Prostate gland (tissue), 2 donors: Measurements from ENCODE around the gene SOX12. TPM values are rescaled to one million over a fixed set of nuclear protein-coding genes. Genes with fewer than 3 reads are reported as not detected.
"Not testable (repeated sequence)": the region's sequence is repeated elsewhere in the genome, so short reads cannot be mapped to it uniquely, and the experiment has no call there.

ENCODE experiments used
- DNase-seq: peaks from one replicate; pipeline ENCODE4 v3.0.0-alpha.2; 2019; ENCODE audit warnings: low spot score
- H3K27ac ChIP-seq, 2 donors: fragments of 200-600 bp; sonication (generic); 2 replicates each; pipeline ENCODE4 v1.5.1; 2017 to 2019
- H3K27me3 ChIP-seq: fragments of 200-600 bp; sonication (generic); replicated peaks from 2 replicates; pipeline ENCODE4 v1.5.1; 2019; ENCODE audit not compliant: insufficient read depth
- H3K36me3 ChIP-seq, 2 donors: fragments of 200-600 bp; sonication (generic); 1 replicate in 1 of 2; 2 replicates in 1 of 2; pipeline versions ENCODE4 v1.5.1 to v1.8.1; 2017 to 2019
- H3K4me1 ChIP-seq: fragments of 200-600 bp; sonication (generic); replicated peaks from 2 replicates; pipeline ENCODE4 v1.5.1; 2019
- H3K4me3 ChIP-seq, 2 donors: fragments of 200-600 bp; sonication (generic); 2 replicates each; pipeline ENCODE4 v1.5.1; 2017 to 2019
- H3K9me3 ChIP-seq: fragments of 200-600 bp; sonication (generic); 2 replicates; pipeline ENCODE4 v1.5.1; 2017
- POLR2A ChIP-seq: fragments of 450-650 bp; IDR thresholded peaks from one replicate; pipeline ENCODE4 v1.6.1; 2016; ENCODE audit warnings: antibody characterized with exemption, mild to moderate bottlenecking
- POLR2AphosphoS5 ChIP-seq: sonication (generic); formaldehyde crosslinking; IDR thresholded peaks from one replicate; pipeline ENCODE4 v1.6.1; 2017; ENCODE audit warnings: antibody characterized with exemption
- WGBS: methylation state at CpG from one replicate; pipeline ENCODE4 v1.1.5; 2018; 5-methylcytosine and 5-hydroxymethylcytosine counted together
- intact Hi-C: fragments of 100-400 bp; cut with DNase I; formaldehyde crosslinking; loops from one replicate; pipeline ENCODE4 v1.14.2; 2022
- total RNA-seq, 2 donors: library from RNA; depleted of rRNA; stranded (reverse); fragments of >200 nt; gene quantifications; one replicate each; pipeline ENCODE4 v1.1.0, GENCODE V29; 2016
- TF ChIP-seq, protein P1 (sequence below), 4 experiments: fragments of 200-600 bp in 2 of 4; fragments of 450-650 bp in 2 of 4; sonication (generic) in 2 of 4; IDR thresholded peaks; 1 replicate in 3 of 4; 2 replicates in 1 of 4; pipeline ENCODE4 v1.5.1; 2016 to 2019; ENCODE audit warnings: antibody characterized with exemption in 4 of 4, mild to moderate bottlenecking in 2 of 4, moderate library complexity in 2 of 4

The SOX12 gene
- total RNA-seq, 2 donors from 2014 or later, result 10.7 to 21.0 TPM

DNA sequence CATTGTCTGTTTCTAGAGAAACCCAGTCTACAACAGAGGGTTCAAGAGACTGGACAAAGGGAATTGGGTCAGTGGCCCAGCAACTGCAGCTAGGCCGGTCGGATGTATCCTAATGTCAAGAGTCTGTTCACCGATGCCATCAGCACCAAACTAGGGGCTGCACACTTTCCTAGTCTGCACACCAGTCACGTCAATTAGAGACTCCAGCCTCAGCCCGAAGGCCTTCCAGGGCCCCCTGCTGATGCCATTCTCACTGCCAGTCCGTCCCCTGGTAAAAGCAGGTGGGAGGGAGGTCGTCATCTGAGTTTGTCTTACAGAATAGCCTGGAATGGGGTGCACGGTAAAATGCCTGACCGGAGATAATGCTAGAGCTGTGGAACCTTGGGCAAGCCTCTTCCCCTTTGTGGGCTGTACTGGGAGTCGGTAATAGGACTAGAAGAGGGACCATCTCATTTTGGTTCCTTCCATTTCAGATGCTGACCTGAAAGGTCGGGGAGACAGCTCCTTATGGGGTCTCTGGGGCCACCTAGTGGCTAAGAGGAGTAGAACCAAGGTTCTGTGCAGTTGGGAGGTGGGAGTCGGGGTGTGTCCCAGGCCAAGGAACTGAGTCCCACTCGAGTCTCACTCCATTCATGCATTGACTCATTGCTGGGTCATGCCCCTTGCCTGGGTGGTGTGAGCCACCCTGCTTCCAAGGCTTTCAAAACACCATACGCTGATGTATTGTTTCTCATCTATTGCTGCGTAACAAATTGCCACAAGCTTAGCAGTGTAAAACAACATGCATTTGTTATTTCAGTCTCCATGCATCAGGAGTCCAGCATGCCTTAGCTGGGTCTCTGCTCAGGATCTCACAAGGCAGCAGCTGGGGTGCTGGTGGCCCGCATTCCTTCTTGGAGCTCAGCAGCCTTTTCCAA lies 5.1 kb downstream of the SOX12 start:
- H3K4me1 ChIP-seq, result no peaks in the 10 kb centered on the region
- intact Hi-C loops, result loop anchor here (2.0 kb wide), 1 partner anchor 64 kb away; no protein-coding TSS in a partner anchor
- WGBS, result 48% methylated on average over 16 of the region's 16 CpGs
- H3K27ac ChIP-seq, result no peak overlapping the region
- H3K9me3 ChIP-seq, result no peaks in the 10 kb centered on the region
- no peaks in the 10 kb centered on the region for H3K36me3 ChIP-seq
- H3K4me3 ChIP-seq, result no peak overlapping the region
- H3K27me3 ChIP-seq, result no peaks in the 10 kb centered on the region
- DNase-seq, result peak; percentile 22
- TF ChIP-seq, protein P1, sequence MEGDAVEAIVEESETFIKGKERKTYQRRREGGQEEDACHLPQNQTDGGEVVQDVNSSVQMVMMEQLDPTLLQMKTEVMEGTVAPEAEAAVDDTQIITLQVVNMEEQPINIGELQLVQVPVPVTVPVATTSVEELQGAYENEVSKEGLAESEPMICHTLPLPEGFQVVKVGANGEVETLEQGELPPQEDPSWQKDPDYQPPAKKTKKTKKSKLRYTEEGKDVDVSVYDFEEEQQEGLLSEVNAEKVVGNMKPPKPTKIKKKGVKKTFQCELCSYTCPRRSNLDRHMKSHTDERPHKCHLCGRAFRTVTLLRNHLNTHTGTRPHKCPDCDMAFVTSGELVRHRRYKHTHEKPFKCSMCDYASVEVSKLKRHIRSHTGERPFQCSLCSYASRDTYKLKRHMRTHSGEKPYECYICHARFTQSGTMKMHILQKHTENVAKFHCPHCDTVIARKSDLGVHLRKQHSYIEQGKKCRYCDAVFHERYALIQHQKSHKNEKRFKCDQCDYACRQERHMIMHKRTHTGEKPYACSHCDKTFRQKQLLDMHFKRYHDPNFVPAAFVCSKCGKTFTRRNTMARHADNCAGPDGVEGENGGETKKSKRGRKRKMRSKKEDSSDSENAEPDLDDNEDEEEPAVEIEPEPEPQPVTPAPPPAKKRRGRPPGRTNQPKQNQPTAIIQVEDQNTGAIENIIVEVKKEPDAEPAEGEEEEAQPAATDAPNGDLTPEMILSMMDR (IDR thresholded peaks at IDR 0.05), result peak; percentile 47 to 80 (median 66)
- TF ChIP-seq POLR2A, result peak; percentile 4
- no peak for TF ChIP-seq POLR2AphosphoS5

DNA sequence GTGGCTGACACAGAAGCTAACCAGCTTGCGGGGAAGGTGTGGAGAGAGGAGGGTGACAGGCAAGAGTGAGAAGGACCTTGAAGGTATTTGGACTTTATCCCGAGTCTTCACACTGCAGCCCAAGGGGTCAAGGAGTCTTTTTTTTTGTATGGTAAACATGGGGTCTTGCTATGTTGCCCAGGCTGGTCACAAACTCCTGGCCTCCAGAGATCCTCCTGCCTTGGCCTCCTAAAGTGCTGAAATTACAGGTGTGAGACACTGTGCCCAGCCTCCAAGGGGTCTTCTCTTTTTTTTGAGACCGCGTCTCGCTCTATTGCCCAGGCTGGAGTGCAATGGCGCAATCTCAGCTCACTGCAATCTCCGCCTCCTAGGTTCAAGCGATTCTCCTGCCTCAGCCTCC lies 9.2 kb downstream of the SOX12 start:
- H3K27me3 ChIP-seq, result no peaks in the 10 kb centered on the region
- TF ChIP-seq POLR2A, result no peak
- TF ChIP-seq, protein P1 (IDR thresholded peaks at IDR 0.05), result no peak
- no peak for TF ChIP-seq POLR2AphosphoS5
- no peaks in the 10 kb centered on the region for H3K9me3 ChIP-seq
- H3K27ac ChIP-seq, result no peak overlapping the region
- no peaks in the 10 kb centered on the region for H3K4me1 ChIP-seq
- H3K36me3 ChIP-seq, result no peaks in the 10 kb centered on the region
- intact Hi-C loops, result no loop called here
- WGBS, result 95% methylated on average over 8 of the region's 8 CpGs
- no peak for DNase-seq
- H3K4me3 ChIP-seq, result no peak overlapping the region

DNA sequence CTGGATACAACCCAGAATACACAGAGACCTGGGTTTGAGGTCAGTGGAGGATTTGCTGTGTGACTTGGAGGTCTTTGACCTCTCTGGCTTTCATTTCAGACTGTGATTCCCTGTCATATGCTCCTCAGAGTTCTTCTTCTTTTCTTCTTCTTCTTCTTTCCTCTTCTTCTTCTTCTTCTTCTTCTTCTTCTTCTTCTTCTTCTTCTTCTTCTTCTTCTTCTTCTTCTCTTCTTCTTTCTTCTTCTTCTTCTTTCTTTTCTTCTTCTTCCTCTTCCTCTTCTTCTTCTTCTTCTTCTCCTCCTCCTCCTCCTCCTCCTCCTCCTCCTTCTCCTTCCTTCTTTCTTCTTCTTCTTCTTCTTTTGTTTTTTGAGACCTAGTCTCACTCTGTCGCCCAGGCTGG lies 10.7 kb downstream of the SOX12 start:
- H3K27me3 ChIP-seq, DNase-seq, H3K4me1 ChIP-seq, H3K36me3 ChIP-seq, H3K27ac ChIP-seq, H3K9me3 ChIP-seq, intact Hi-C loops, H3K4me3 ChIP-seq: not testable (repeated sequence)
- WGBS, result 100% methylated on average over 1 of the region's 1 CpG

DNA sequence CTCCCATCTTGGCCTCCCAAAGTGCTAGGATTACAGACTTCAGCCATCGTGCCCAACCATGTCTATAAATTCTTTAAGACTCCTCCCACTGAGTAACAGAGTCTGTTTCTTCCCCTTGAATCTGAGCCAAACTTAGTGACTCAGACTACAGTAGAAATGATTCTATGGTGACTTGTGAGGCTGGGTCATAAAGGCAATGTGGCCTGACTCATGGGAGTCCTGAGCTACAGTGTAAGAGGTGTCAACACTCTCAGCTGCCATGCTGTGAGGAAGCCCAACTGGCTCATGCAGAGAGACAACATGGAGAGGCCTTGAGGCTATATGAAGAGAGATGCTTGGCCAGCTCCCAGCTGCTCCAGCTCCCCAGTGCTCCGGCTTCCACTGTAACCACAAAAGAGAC lies 16.3 kb downstream of the SOX12 start:
- 54% methylated on average over 2 of the region's 2 CpGs for WGBS
- TF ChIP-seq POLR2AphosphoS5, result no peak
- no peak for TF ChIP-seq POLR2A
- TF ChIP-seq, protein P1 (IDR thresholded peaks at IDR 0.05), result no peak
- intact Hi-C loops, result no loop called here

DNA sequence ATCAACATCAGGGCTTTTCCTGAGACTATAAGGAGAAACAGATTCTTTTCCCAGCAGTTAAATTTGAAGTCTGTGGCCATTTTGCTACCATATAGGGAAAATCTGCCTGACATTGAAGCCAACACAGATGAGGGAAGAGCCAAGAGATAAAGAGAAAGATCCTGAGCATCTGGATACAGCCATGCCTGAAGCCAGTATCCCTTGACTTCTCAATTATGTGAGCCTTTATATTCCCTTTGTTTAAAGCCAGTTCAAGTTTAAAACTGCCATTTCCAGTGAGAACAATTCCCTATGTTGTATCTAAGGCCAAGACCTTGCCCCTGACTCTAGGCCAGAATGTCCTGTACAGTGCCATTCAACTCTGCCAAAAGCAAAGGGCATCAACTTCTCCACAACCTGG lies 17.8 kb downstream of the SOX12 start:
- no peak for DNase-seq
- no peaks in the 10 kb centered on the region for H3K36me3 ChIP-seq
- H3K27me3 ChIP-seq, result no peaks in the 10 kb centered on the region
- intact Hi-C loops, result no loop called here
- no peaks in the 10 kb centered on the region for H3K9me3 ChIP-seq
- H3K4me1 ChIP-seq, result peaks cover 9% of the 10 kb centered on the region
- no peak for TF ChIP-seq POLR2AphosphoS5
- TF ChIP-seq, protein P1 (IDR thresholded peaks at IDR 0.05), result no peak
- TF ChIP-seq POLR2A, result no peak
- no peak overlapping the region for H3K27ac ChIP-seq
- H3K4me3 ChIP-seq, result no peak overlapping the region

More for the DNA sequence above, 16.3 kb downstream of the SOX12 start:
- H3K9me3 ChIP-seq, result no peaks in the 10 kb centered on the region
- no peak for DNase-seq
- H3K4me1 ChIP-seq, result peaks cover 9% of the 10 kb centered on the region
- no peaks in the 10 kb centered on the region for H3K27me3 ChIP-seq
- no peak overlapping the region for H3K4me3 ChIP-seq
- no peak overlapping the region for H3K27ac ChIP-seq
- no peaks in the 10 kb centered on the region for H3K36me3 ChIP-seq
